Epithelial cell of proximal tubule (primary cell): ENCODE results near the gene HCRTR1. TPM values are rescaled to one million over a fixed set of nuclear protein-coding genes. Genes with fewer than 3 reads are reported as not detected.

Experiments used
- DNase-seq: peaks from one replicate; pipeline ENCODE4 v3.0.0-alpha.2; 2011; ENCODE audit warnings: low read depth
- H3K4me3 ChIP-seq: 2 replicates; pipeline ENCODE4 v1.5.1; 2011; ENCODE audit warnings: low read depth, mild to moderate bottlenecking, low read length
- total RNA-seq: library from RNA; depleted of rRNA; stranded (reverse); fragments of >200 nt; gene quantifications from 2 replicates; pipeline ENCODE4 v1.2.3, GENCODE V29; 2015
- TF ChIP-seq, protein P1 (sequence below): conservative IDR thresholded peaks from 2 replicates; pipeline ENCODE4 v1.5.1; 2012; ENCODE audit warnings: low read depth, mild to moderate bottlenecking, low read length

The HCRTR1 gene
- total RNA-seq, 1 donor from 2014 or later: not detected

GRCh38 chr1:31654474-31654776, 36.9 kb downstream of the HCRTR1 start:
- H3K4me3 ChIP-seq: no peak overlapping the region
- TF ChIP-seq, protein P1, sequence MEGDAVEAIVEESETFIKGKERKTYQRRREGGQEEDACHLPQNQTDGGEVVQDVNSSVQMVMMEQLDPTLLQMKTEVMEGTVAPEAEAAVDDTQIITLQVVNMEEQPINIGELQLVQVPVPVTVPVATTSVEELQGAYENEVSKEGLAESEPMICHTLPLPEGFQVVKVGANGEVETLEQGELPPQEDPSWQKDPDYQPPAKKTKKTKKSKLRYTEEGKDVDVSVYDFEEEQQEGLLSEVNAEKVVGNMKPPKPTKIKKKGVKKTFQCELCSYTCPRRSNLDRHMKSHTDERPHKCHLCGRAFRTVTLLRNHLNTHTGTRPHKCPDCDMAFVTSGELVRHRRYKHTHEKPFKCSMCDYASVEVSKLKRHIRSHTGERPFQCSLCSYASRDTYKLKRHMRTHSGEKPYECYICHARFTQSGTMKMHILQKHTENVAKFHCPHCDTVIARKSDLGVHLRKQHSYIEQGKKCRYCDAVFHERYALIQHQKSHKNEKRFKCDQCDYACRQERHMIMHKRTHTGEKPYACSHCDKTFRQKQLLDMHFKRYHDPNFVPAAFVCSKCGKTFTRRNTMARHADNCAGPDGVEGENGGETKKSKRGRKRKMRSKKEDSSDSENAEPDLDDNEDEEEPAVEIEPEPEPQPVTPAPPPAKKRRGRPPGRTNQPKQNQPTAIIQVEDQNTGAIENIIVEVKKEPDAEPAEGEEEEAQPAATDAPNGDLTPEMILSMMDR: no peak
- no peak for DNase-seq

DNA sequence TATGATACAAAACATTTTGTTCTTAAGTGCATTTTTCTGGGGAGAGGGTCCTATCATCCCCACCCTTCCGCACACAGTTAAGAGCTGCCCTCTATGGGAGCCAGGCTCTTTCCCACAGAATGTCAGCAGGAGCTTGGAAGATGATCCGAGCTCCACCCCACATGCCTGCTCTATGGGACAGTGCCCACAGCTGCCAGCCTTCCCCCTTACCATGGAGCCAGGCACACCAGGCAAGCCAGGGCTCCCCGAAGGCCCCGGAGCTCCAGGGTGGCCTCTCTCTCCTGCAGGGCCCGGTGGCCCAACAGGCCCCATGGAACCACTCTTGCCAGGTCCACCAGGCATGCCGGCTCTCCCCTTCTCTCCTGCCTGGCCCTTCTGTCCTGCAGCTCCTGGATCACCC, 37.6 kb downstream of the HCRTR1 start:
- TF ChIP-seq, protein P1: no peak
- H3K4me3 ChIP-seq: no peak overlapping the region
- no peak for DNase-seq

GRCh38 chr1:31655756-31656155, 38.3 kb downstream of the HCRTR1 start:
- no peak for DNase-seq
- H3K4me3 ChIP-seq: no peak overlapping the region
- TF ChIP-seq, protein P1: no peak

- TF ChIP-seq, protein P1: no peak
- no peak overlapping the region for H3K4me3 ChIP-seq
- DNase-seq: no peak
These were observed 39.7 kb downstream of the HCRTR1 start for GRCh38 chr1:31657020-31657804.

DNA sequence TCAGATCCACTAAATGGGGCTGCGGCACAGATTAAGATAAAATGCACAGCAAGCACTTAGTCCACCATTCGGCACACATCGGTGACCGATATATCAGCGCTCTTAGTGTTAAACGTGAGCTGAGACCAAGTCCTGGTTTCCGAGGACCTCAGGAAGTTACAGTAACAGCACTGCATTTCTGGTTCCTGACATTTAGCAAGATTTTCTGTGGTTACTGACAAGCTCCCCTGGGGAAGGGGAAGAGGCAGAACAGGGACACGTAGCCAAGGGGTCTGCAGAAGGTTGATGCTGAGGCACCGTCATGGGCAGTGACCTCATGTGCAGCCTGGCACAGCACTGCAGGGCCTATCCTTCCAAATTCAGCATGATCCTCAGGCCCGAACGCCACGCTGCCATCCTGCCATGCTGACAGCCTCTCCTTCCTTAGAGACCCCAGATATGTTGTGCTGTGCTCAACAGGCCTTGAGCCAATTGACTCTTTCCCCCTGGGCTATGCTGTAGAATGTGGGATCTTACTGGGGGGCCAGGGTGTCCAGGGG, 40.6 kb downstream of the HCRTR1 start:
- H3K4me3 ChIP-seq: no peak overlapping the region
- DNase-seq: no peak
- TF ChIP-seq, protein P1: no peak

DNA sequence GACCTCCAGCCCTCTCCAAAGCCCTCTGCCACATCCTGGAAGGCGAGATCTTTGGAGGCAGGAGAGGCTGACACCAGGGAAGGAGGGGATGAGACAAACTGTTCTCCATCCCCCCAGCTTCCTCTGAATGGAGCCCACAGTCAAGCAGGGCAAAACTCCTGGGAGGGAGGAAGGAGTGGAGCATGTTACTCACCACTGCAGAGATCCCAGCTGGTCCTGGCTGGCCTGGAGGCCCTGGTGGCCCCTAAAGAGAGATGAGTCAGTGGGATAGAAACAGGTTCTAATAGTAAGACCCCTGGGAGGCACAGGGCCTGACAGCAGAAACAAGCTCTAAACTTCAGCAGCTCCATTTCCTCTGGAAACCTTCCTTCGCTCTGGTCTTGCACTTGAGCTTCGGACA, 41.2 kb downstream of the HCRTR1 start:
- H3K4me3 ChIP-seq: no peak overlapping the region
- DNase-seq: no peak
- TF ChIP-seq, protein P1: no peak

GRCh38 chr1:31659889-31660288, 42.4 kb downstream of the HCRTR1 start:
- TF ChIP-seq, protein P1: no peak
- no peak for DNase-seq
- no peak overlapping the region for H3K4me3 ChIP-seq
